Measurements from ENCODE around the gene CLRN3. TPM values are rescaled to one million over a fixed set of nuclear protein-coding genes. Genes with fewer than 3 reads are reported as not detected.
A peak's percentile ranks its signal among the peaks of the same experiment; 100 is the strongest.

CLRN3 gene
- total RNA-seq, 1 experiment from 2014 or later = 0.52 TPM

DNA sequence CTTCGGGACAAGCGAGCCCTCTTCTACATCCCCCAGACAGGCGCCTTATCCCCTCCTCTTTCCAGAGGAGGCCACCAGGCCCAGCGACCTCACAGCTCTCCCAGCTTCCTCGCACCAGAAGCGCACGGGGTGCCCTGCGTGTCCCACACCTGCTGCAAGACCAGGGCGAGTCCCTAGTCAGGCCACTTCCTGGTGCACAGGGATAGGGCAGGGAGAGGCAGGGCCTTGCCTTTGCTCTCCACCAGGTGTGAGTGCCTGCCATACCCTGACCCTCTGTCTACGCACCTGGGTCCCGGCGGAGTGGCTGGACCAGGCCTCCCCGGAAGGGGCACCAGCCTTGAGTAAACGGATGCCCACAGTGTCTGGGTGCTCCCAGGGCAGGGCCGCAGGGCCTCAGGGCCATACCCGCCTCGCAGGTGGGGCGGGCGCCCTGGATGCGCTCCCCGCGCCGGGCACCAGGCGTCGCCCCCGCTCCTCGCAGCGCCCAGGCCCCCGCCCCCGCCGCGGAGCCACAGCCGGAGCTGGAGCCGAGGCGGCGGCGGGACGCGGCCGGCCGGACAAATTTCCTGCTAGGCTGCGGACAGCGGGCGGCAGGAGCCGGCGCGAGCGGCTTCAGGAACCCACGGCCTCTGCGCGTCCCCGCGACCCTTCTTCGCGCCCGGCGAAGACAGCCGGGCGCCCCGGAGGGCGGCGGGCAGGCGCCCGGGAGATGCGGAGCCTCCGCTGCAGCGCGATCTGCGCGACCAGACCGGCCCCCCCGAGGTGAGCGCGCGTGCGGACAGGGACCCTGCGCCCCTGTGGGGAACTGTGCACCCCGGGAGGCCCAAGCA lies 14.0 kb upstream of the CLRN3 start, which contains the start of gene PTPRE:
Gene PTPRE (plus strand): TSS at position 556 of the 830 bp plus-strand sequence. CDS start 133,779 bp downstream, outside the sequence.
- intact Hi-C loops (cut with micrococcal nuclease; ENCODE audit: unreplicated experiment) = loop anchor here (1.0 to 5.0 kb wide), 2 partner anchors 105 to 161 kb away; no protein-coding TSS in a partner anchor
- Mint-ChIP-seq H3K4me3 (ENCODE audit: low read depth, unreplicated experiment) (peak within 1 kb of the TSS; percentile 53), H3K36me3 (ENCODE audit: insufficient read depth, unreplicated experiment) (peaks cover 12% of the 10 kb centered on the region), H3K9me3 (ENCODE audit: low read depth, unreplicated experiment) (peaks cover 2% of the 10 kb centered on the region), H3K27me3 (ENCODE audit: unreplicated experiment) (no peaks in the 10 kb centered on the region), H3K27ac (ENCODE audit: unreplicated experiment) (peak within 1 kb of the TSS; percentile 9), H3K4me1 (ENCODE audit: low read depth, unreplicated experiment) (peaks cover 34% of the 10 kb centered on the region)
- CTCF ChIA-PET = interaction anchor here (0.6 to 3.9 kb wide), 4 partner anchors 85 to 772 kb away, joined by 3 to 30 read pairs (median 4); no protein-coding TSS in a partner anchor
- no TSS peak for BruUV-seq (replicated peaks)
- DNase-seq = peak; percentile 86
- TF ChIP-seq, protein P1, sequence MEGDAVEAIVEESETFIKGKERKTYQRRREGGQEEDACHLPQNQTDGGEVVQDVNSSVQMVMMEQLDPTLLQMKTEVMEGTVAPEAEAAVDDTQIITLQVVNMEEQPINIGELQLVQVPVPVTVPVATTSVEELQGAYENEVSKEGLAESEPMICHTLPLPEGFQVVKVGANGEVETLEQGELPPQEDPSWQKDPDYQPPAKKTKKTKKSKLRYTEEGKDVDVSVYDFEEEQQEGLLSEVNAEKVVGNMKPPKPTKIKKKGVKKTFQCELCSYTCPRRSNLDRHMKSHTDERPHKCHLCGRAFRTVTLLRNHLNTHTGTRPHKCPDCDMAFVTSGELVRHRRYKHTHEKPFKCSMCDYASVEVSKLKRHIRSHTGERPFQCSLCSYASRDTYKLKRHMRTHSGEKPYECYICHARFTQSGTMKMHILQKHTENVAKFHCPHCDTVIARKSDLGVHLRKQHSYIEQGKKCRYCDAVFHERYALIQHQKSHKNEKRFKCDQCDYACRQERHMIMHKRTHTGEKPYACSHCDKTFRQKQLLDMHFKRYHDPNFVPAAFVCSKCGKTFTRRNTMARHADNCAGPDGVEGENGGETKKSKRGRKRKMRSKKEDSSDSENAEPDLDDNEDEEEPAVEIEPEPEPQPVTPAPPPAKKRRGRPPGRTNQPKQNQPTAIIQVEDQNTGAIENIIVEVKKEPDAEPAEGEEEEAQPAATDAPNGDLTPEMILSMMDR (IDR thresholded peaks at IDR 0.05; ENCODE audit: unreplicated experiment) = peak; percentile 67

DNA sequence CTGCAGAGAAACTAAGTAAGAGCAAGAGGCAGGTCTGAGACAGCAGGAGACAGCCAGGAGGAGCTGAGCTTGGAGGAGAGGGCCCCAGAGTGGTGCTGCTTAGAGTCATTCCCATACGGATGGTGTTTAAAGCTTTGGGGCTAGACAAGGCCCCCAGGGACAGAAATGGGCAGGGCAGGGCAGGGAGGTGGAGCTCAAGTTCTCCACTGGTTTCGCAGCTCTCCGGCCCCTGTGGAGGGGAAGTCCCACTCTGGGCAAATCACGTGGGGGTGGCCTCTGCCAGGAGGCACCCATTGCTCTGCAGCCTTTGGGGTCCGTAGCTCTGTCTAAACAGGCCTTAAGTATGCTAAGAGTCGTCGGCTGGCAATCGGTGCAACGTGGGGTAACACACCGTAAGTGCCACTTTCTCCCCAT lies 13.1 kb upstream of the CLRN3 start:
- Mint-ChIP-seq H3K27me3 (ENCODE audit: unreplicated experiment) (no peaks in the 10 kb centered on the region), H3K9me3 (ENCODE audit: low read depth, unreplicated experiment) (peaks cover 2% of the 10 kb centered on the region), H3K36me3 (ENCODE audit: insufficient read depth, unreplicated experiment) (peaks cover 12% of the 10 kb centered on the region), H3K27ac (ENCODE audit: unreplicated experiment) (no peak overlapping the region), H3K4me1 (ENCODE audit: low read depth, unreplicated experiment) (peaks cover 34% of the 10 kb centered on the region), H3K4me3 (ENCODE audit: low read depth, unreplicated experiment) (no peak overlapping the region)
- DNase-seq = no peak
- no TSS peak for BruUV-seq (replicated peaks)
- TF ChIP-seq, protein P1 (IDR thresholded peaks at IDR 0.05; ENCODE audit: unreplicated experiment) = no peak
- CTCF ChIA-PET = interaction anchor here (3.9 kb wide), 1 partner anchor 104 kb away, joined by 30 read pairs; no protein-coding TSS in a partner anchor
- intact Hi-C loops (cut with micrococcal nuclease; ENCODE audit: unreplicated experiment) = loop anchor here (1.0 to 5.0 kb wide), 2 partner anchors 105 to 161 kb away; no protein-coding TSS in a partner anchor

DNA sequence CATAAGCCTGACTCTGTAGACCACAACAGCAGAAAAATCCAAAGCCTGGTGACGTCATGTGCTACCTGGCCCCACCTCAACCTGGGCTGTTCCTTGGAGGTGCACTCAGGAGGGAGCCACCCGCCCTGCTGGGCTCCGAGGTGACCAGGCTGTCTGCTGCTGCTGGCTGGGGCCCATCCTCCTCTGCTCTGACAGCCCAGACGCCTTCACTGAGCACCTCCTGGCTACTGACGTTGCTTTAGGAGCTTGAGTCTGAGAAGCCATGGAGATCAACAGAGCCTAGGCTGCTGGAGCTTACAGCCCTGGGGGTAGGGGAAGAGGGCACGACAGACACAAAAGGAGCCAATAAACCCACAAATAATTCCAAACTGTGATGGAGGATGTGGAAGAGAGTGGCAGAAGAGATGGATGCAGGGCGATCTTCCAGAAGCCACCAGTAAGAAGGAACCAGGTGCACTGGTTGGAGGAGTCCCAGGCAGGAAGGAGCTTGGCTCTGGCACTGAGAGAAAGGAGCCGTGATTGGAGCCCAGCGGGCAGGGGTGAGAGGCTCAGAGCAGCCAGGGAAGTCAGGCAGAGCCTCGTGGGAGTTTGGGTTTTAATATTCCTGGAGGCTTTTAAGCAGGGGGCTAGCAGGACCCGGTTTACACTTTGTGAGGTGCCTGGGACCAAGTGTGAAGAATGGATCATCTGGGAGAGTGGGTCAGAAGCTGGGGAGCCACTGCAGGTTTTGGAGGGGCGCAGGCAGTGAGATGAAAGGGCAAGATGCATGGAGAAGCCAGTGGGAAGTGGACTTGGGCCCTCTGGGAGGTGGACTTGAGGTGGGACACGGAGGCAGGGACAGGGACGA lies 12.5 kb upstream of the CLRN3 start:
- Mint-ChIP-seq H3K27ac (ENCODE audit: unreplicated experiment) (no peak overlapping the region), H3K9me3 (ENCODE audit: low read depth, unreplicated experiment) (peaks cover 2% of the 10 kb centered on the region), H3K27me3 (ENCODE audit: unreplicated experiment) (no peaks in the 10 kb centered on the region), H3K4me3 (ENCODE audit: low read depth, unreplicated experiment) (no peak overlapping the region), H3K4me1 (ENCODE audit: low read depth, unreplicated experiment) (peaks cover 28% of the 10 kb centered on the region), H3K36me3 (ENCODE audit: insufficient read depth, unreplicated experiment) (peaks cover 12% of the 10 kb centered on the region)
- intact Hi-C loops (cut with micrococcal nuclease; ENCODE audit: unreplicated experiment) = loop anchor here (5.0 kb wide), 1 partner anchor 162 kb away; no protein-coding TSS in a partner anchor
- BruUV-seq (replicated peaks) = no TSS peak
- DNase-seq = no peak
- TF ChIP-seq, protein P1 (IDR thresholded peaks at IDR 0.05; ENCODE audit: unreplicated experiment) = no peak
- CTCF ChIA-PET = interaction anchor here (3.9 kb wide), 1 partner anchor 105 kb away, joined by 30 read pairs; no protein-coding TSS in a partner anchor

DNA sequence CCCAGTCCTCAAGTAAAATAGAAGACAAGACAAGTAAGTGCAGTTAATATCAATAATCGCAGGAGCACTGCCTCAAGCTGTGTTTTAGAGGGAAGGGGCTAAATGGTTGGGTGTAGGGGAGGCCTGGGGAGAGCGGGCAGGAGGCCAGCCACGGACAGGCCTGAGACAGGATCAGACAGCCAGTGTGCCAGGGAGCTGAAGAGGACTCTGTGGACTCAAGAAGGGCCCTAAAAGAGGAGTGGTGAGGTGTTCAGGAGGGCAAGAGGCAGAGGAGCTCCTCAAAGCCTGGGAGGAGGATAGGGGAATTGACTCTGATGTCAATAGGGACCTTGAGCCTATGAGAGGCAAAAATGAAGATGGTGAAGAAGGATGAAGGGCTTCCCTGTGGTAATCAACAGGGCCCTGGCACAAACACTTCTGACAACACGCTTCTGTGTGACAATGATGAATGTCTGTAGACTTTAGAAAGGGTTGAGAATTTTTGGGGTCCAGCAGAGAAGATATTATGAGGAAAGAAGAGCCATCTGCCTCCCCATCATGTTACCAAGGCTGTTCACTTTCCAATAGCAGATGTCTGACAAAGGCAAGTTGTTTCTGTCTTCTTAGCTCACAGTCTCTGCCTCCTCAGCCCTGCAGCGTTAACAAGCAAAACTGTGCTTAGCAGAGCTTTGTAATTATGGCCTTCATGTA lies 11.7 kb upstream of the CLRN3 start:
- H3K27me3 Mint-ChIP-seq (ENCODE audit: unreplicated experiment) = no peaks in the 10 kb centered on the region
- no peak overlapping the region for H3K27ac Mint-ChIP-seq (ENCODE audit: unreplicated experiment)
- intact Hi-C loops (cut with micrococcal nuclease; ENCODE audit: unreplicated experiment) = no loop called here
- TF ChIP-seq, protein P1 (IDR thresholded peaks at IDR 0.05; ENCODE audit: unreplicated experiment) = no peak
- H3K36me3 Mint-ChIP-seq (ENCODE audit: insufficient read depth, unreplicated experiment) = peaks cover 12% of the 10 kb centered on the region
- no TSS peak for BruUV-seq (replicated peaks)
- peaks cover 2% of the 10 kb centered on the region for H3K9me3 Mint-ChIP-seq (ENCODE audit: low read depth, unreplicated experiment)
- no peak overlapping the region for H3K4me3 Mint-ChIP-seq (ENCODE audit: low read depth, unreplicated experiment)
- no peak for DNase-seq
- CTCF ChIA-PET = no interaction called here
- H3K4me1 Mint-ChIP-seq (ENCODE audit: low read depth, unreplicated experiment) = peaks cover 20% of the 10 kb centered on the region

All from Calu3 (cell line).